Type B pancreatic cell (in vitro differentiated cells): ENCODE data around the gene TKTL2. TPM values are rescaled to one million over a fixed set of nuclear protein-coding genes. Genes with fewer than 3 reads are reported as not detected.
A peak's percentile ranks its signal among the peaks of the same experiment; 100 is the strongest.

Experiments
- DNase-seq: peaks from one replicate; pipeline ENCODE4 v3.0.0; 2021; ENCODE audit warnings: mixed read lengths; ENCODE audit not compliant: unreplicated experiment; ENCODE audit errors: extremely low spot score
- H3K27ac Mint-ChIP-seq: 2 replicates; pipeline ENCODE4 v1.8.0; 2021; ENCODE audit warnings: mild to moderate bottlenecking, mixed read lengths
- H3K27me3 Mint-ChIP-seq: 2 replicates; pipeline ENCODE4 v1.8.0; 2021; ENCODE audit warnings: mixed read lengths
- H3K36me3 Mint-ChIP-seq: 2 replicates; pipeline ENCODE4 v1.8.0; 2021; ENCODE audit warnings: mixed read lengths
- H3K4me1 Mint-ChIP-seq: one replicate; pipeline ENCODE4 v1.8.0; 2021; ENCODE audit warnings: mixed read lengths; ENCODE audit not compliant: unreplicated experiment
- H3K4me3 Mint-ChIP-seq: 2 replicates; pipeline ENCODE4 v1.8.0; 2021; ENCODE audit warnings: mild to moderate bottlenecking, mixed read lengths
- H3K9me3 Mint-ChIP-seq: 2 replicates; pipeline ENCODE4 v1.8.0; 2021; ENCODE audit warnings: mixed read lengths
- CTCF ChIP-seq: fragments of 200-600 bp; sonication (generic); conservative IDR thresholded peaks from 2 replicates; pipeline ENCODE4 v1.5.0; 2021; ENCODE audit warnings: antibody characterized with exemption, mild to moderate bottlenecking
- total RNA-seq: library from RNA; stranded (reverse); gene quantifications from 2 replicates; pipeline ENCODE4 v1.2.1, GENCODE V29; 2021; ENCODE audit warnings: low replicate concordance

The TKTL2 gene
- total RNA-seq, 1 donor from 2014 or later: not detected

DNA sequence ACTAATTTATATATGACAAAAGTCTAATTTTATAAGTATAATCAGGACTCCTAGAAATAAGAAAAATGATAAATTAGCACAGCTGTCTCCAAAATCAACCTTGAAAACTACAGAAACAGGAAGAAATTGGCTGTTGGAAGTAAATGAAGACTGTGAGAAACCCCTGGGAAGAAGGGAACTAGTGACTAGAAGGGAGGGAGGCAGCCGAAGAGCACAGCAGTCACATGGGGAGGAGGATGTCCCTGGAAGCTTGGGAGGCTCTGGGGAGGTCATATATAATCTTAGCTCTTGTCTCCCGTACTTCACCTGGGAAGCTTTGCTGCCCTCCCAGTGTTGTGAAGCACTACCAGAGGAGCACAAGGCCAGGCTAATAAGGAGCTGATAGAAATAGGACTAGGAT, 12.0 kb upstream of the TKTL2 start:
- TF ChIP-seq CTCF: no peak
- Mint-ChIP-seq H3K27ac (no peak overlapping the region), H3K4me1 (no peaks in the 10 kb centered on the region), H3K9me3 (no peaks in the 10 kb centered on the region), H3K36me3 (no peaks in the 10 kb centered on the region), H3K4me3 (no peak overlapping the region), H3K27me3 (peaks cover 7% of the 10 kb centered on the region)
- DNase-seq: no peak

GRCh38 chr4:163484906-163485305, 11.4 kb upstream of the TKTL2 start:
- DNase-seq: no peak
- H3K9me3 Mint-ChIP-seq: no peaks in the 10 kb centered on the region
- no peak overlapping the region for H3K4me3 Mint-ChIP-seq
- H3K36me3 Mint-ChIP-seq: no peaks in the 10 kb centered on the region
- H3K27ac Mint-ChIP-seq: no peak overlapping the region
- no peaks in the 10 kb centered on the region for H3K4me1 Mint-ChIP-seq
- TF ChIP-seq CTCF: peak; percentile 84
- H3K27me3 Mint-ChIP-seq: peaks cover 7% of the 10 kb centered on the region

GRCh38 chr4:163482190-163482589, 8.6 kb upstream of the TKTL2 start:
- TF ChIP-seq CTCF: no peak
- DNase-seq: no peak
- no peaks in the 10 kb centered on the region for H3K4me1 Mint-ChIP-seq
- H3K27me3 Mint-ChIP-seq: no peaks in the 10 kb centered on the region
- no peaks in the 10 kb centered on the region for H3K36me3 Mint-ChIP-seq
- no peak overlapping the region for H3K27ac Mint-ChIP-seq
- no peak overlapping the region for H3K4me3 Mint-ChIP-seq
- H3K9me3 Mint-ChIP-seq: no peaks in the 10 kb centered on the region

DNA sequence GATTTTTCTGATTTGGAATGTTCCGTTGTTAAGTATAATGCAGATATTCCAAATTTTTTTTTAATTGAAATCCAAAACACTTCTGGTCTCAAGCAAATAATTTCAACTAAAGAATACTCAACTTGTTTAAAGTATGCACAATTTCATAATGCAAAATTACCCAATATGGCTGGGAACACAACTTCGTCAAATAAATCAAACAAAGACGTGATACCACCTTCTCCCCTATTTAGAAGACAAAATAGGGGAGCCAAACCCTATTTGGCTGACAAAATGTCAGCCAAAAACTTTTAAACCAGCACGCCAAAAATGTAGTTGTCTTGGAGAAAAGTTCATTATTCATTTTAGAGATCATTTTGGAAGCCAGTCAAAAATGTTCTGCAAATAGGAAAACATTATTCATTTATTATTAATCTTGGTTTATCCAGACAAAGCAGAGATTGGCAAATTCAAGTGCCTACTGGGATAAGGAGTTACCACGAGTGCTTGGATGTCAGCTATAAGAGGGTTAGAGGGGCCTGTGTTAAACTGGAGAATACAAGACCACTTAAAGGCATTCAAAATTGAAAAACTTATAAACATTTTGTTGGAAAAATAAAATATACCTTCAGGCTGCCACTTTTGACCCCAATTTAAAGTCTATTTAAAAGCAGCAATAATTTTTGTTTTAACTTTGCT, 3.3 kb upstream of the TKTL2 start:
- H3K4me1 Mint-ChIP-seq: no peaks in the 10 kb centered on the region
- no peak overlapping the region for H3K27ac Mint-ChIP-seq
- H3K36me3 Mint-ChIP-seq: no peaks in the 10 kb centered on the region
- H3K4me3 Mint-ChIP-seq: no peak overlapping the region
- H3K27me3 Mint-ChIP-seq: no peaks in the 10 kb centered on the region
- H3K9me3 Mint-ChIP-seq: no peaks in the 10 kb centered on the region
- TF ChIP-seq CTCF: no peak
- DNase-seq: no peak

DNA sequence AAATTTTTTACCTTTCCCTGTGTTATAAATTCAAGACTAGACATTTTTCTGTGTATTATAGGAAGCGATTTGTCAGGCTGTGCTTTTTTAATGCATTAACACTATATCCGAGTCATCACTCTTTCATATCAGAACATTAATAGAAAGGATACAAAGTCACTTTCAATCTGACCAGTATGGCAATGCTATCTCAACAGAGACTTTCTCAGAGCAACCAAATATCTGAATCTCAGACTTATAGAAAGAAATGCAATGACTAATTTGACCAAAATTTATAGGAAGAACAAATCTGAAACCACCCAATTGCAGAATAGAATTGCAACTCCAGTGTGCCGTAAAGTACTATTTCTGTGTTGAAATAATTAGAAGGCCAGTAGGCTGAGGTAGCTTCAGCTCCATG, 473 bp upstream of the TKTL2 start:
- TF ChIP-seq CTCF: no peak
- H3K36me3 Mint-ChIP-seq: no peaks in the 10 kb centered on the region
- DNase-seq: no peak
- no peaks in the 10 kb centered on the region for H3K9me3 Mint-ChIP-seq
- no peak overlapping the region for H3K4me3 Mint-ChIP-seq
- no peak overlapping the region for H3K27ac Mint-ChIP-seq
- no peaks in the 10 kb centered on the region for H3K4me1 Mint-ChIP-seq
- no peaks in the 10 kb centered on the region for H3K27me3 Mint-ChIP-seq

GRCh38 chr4:163473130-163473529, 424 bp downstream of the TKTL2 start:
- Mint-ChIP-seq H3K4me1 (no peaks in the 10 kb centered on the region), H3K9me3 (no peaks in the 10 kb centered on the region), H3K4me3 (no peak overlapping the region), H3K36me3 (no peaks in the 10 kb centered on the region), H3K27ac (no peak overlapping the region), H3K27me3 (no peaks in the 10 kb centered on the region)
- TF ChIP-seq CTCF: no peak
- no peak for DNase-seq
